ENCODE measurements around the gene OR2T27.
"Not testable (repeated sequence)": the region's sequence is repeated elsewhere in the genome, so short reads cannot be mapped to it uniquely, and the experiment has no call there.

Gene OR2T27

GRCh38 chr1:248639652-248640051, 15.7 kb downstream of the OR2T27 start:
- not testable (repeated sequence) for DNase-seq

- DNase-seq = not testable (repeated sequence)
Observed at GRCh38 chr1:248636612-248637011, 18.7 kb downstream of the OR2T27 start.

- not testable (repeated sequence) for DNase-seq
Observed at GRCh38 chr1:248634991-248635390, 20.3 kb downstream of the OR2T27 start, which contains the start of gene OR2T11. OR2T11 (minus strand) TSS chr1:248635091; CDS start chr1:248627128, 7,963 bp downstream.

- no peak for DNase-seq
Observed at GRCh38 chr1:248631354-248632008, 23.8 kb downstream of the OR2T27 start.

GRCh38 chr1:248630551-248630950, 24.8 kb downstream of the OR2T27 start:
- DNase-seq = no peak

- no peak for DNase-seq
Observed at GRCh38 chr1:248627971-248628844, 27.1 kb downstream of the OR2T27 start.

GRCh38 chr1:248625971-248626370, 29.4 kb downstream of the OR2T27 start:
- no peak for DNase-seq

- DNase-seq = no peak
Observed at GRCh38 chr1:248625166-248625565, 30.2 kb downstream of the OR2T27 start.

GRCh38 chr1:248622570-248623001, 32.7 kb downstream of the OR2T27 start:
- no peak for DNase-seq

GRCh38 chr1:248621770-248622169, 33.6 kb downstream of the OR2T27 start:
- DNase-seq = no peak

- DNase-seq = peak in 1 of 2 experiments; percentile 71
Observed at GRCh38 chr1:248618878-248619277, 36.5 kb downstream of the OR2T27 start.

GRCh38 chr1:248618119-248618518, 37.2 kb downstream of the OR2T27 start:
- no peak for DNase-seq

- DNase-seq = no peak
Observed at GRCh38 chr1:248613742-248614141, 41.6 kb downstream of the OR2T27 start.

- DNase-seq = no peak
Observed at GRCh38 chr1:248611883-248612414, 43.4 kb downstream of the OR2T27 start.

GRCh38 chr1:248610301-248610700, 45.0 kb downstream of the OR2T27 start:
- DNase-seq = no peak

Data from NCI-H1930 (cell line).